HG02938 (cell line): ENCODE data around the gene RAB44.

Experiments used
- ATAC-seq: cut with Tn5 transposase; IDR thresholded peaks from one replicate; pipeline ENCODE4 v1.9.1; 2021; ENCODE audit warnings: mild to moderate bottlenecking, moderate library complexity; ENCODE audit not compliant: unreplicated experiment

The RAB44 gene

DNA sequence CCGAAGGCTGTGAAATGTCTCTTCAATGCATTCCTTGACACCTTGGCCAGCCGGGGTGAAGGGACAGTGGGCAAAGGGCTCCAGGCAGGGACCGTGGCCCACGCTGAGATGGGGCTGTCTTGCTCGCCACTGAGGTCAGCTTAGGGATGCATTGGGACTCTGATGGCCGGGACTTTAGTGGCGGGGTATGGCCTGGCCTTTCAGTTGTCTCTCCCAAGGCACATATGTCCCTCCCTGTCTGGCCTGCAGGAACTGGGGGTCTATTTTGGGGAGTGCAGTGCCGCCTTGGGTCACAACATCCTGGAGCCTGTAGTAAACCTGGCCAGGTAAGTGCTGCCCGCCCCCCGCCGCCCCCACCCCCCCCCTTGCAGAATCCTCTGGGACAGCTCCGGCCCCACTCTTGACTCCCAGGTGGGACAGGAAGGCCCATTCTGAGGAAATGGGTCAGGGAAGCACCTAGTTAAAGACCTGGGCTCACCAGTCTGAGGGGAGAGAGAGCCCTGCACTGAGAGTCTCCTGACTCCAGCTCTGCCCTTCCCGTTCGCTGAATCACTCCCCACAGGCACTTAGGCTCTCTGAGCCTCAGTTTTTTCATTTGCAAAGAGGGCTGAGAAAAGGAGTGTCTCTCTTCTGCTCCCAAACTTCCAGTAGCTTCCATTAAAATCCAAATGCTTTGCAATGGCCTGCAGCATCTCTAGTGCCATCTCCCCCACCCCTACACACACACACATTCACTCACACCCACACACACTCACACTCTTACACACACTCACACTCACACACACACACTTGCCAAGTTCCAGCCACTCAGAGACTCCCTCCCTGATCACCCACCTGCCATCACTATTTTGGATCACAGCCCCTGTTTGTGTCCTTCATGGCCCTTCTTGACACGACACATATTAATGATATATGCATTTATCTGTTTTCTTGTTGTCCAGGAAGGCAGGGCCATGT, 33.1 kb downstream of the RAB44 start:
- no peak for ATAC-seq

- ATAC-seq, result no peak
Observed at GRCh38 chr6:36731622-36732310, 34.1 kb downstream of the RAB44 start.

GRCh38 chr6:36733300-36733699, 35.7 kb downstream of the RAB44 start:
- ATAC-seq, result no peak

GRCh38 chr6:36734486-36735060, 36.9 kb downstream of the RAB44 start:
- no peak for ATAC-seq

DNA sequence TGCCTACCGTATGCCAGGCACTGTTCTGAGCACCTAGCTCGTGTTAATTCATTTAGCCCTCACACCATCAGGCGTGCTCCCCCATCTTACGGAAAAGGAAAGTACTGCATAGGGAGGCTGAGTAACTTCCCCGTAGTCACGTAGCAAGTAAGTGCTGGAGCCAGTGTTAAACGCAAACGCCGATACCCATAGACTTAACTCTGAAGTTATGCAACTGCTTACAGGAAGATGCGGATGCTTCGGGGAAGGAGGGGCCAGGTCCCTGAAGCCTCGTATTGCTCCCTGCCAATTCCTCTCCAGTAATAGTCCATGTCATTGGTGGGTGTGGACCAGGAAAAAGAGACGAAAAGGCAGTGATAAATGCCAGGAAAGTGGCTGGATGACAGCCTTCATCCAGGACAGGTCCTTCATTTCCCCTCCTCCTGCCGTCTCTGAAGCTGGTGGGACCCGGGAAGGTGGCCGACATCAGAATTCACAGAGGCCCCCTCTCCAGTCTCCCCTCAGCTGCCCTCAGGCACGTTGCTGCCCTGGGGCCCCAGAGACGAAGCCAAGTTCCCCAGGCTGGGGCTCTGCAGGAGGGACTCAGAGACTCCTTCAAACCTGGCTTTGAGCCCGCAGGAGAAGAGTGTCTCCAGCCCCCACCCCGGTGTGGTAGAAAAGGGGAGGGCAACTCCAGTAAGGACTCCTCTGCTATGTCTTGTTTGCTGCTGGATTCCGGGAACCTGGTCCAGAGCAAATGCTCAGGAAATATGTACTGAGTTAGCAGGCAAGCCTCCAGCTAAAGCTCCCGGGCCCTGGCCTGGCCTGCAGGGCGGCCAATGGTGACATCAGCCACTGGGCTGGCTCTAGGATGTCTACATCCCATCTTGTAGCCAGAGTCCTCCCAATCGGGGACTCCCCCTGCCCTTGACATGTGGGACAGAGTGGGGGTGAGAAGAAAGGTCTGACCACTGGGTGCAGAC, 37.8 kb downstream of the RAB44 start:
- no peak for ATAC-seq

DNA sequence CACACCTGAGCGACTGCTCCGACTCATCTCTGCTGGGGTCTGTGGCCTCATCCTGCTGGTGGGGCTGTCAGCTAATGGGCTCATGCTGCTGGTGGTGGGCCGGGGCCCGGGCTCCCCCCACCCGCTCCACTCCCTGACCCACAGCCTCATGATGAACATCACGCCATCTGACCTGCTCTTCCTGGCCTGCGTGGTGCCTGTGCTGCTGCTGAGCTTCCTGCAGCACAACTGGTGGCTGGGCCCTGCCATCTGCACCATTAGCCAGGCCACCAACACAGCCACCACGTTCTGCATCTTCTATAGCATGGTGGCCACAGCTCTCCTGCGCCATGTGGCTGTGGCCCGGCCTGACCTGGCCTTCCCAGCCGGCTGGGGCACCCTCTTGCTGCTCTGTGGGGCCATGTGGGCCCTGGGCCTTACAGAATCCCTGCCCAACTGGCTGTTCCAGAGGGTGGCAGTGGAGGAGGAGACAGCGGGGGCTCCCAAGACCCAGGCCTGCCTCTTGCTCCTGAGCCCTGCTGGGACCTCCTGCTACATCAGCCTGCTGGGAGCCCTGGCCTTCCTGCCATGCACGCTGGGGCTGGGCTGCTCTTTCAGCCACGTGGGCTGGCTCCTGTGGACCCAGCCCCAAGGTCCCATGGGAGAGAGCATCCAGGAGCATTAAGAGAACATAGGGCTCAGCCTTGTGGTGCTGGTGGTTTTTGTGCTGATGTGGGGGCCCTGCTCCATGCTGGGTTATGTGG, 39.6 kb downstream of the RAB44 start:
- no peak for ATAC-seq

- no peak for ATAC-seq
Observed at GRCh38 chr6:36738108-36738507, 40.5 kb downstream of the RAB44 start.

- ATAC-seq, result no peak
Observed at GRCh38 chr6:36739947-36740817, 42.6 kb downstream of the RAB44 start.

- ATAC-seq, result no peak
Observed at GRCh38 chr6:36740818-36741179, 43.2 kb downstream of the RAB44 start.

DNA sequence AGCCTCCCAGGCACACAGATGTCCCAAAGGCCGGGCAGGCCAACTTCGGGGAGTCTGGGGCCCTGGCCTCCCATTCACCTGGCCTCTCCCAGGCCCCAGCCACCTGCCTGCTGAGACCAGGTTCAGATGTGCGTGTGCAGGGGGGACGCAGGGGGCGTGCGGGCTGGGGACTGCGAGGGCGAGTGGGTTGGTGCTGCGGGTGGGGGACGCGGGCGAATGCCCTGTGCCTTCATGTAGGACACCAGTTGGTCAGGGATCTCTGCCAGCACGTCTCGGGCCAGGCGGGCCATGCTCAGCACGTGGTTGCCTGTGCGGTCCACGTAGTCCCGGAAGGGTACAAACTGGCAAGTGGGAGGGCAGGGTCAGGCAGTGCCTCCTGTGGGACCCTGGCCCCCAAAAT, 44.5 kb downstream of the RAB44 start:
- no peak for ATAC-seq

GRCh38 chr6:36743032-36743431, 45.4 kb downstream of the RAB44 start:
- no peak for ATAC-seq

DNA sequence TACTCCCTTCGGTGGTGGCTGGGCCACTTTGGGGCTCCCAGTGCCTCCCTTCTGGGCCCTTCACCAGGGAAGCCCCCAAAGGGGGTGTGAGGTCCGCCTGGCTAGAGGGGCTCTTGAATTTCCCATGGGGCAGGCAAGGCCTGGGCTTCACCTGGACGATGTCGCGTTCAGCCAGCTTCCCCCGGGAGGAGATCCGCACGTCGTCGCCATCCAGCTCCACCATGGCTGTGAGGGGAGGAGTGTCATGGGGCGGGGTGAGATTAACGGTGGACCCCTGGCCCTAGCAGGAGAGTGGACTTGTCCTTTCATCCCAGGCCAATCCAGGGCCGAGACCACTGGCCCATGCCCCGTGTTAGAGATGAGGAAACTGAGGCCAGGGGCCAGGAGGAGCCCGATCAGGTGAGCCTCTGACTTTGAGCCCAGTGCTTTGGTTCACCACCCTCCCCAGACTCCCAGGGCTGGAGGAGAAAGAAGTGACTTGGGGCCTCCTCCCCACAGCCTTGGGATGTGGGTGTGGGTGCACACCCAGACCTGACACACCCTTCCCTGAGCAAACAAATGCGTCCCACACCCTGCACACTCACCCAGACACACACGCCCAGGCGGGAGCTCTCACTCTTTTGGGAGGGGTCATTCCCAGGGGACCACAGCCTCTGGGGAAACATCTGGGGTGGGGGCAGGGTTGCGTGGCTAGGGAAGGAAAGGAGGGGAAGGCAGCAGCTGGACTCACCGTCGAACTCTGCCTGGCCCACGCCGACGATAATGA, 46.1 kb downstream of the RAB44 start:
- ATAC-seq, result no peak

DNA sequence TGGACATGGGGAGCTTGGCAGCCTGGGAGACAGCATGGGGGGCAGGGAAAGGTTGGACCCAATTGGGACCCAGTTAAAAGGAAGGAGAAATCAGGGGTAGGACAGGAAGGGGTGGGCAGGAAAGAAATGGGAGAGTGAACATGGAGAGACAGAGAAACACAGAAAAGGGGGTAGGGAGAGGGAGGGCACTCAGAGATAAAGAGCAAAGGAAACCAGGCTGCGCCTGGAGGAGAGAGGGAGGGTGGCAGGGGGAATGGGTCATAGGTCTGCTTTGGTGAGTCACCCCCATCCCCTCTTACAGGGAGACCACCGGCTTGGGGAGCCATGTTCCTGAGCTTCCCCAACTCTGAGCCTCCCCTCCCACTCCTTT, 46.7 kb downstream of the RAB44 start:
- ATAC-seq, result no peak

DNA sequence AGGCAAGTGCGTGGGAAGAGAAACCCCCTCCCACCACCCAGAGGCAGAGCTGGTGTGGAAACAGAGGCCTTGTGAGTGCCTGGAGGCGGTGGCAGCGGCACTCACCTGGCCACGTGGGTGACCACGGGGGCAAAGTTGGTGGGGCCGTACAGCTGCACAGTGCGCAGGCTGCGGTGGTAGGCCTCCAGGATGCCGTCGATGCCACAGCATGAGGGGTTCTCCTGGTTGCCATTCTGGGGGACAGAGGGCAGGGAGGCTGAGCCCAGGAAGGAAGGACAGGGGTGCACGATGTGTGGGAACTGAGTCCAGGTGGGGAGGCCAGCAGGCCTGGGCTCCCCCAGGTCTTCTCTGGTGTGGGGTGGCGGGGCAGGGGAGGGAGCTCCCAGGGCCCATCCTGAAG, 47.7 kb downstream of the RAB44 start:
- no peak for ATAC-seq

- no peak for ATAC-seq
Observed at GRCh38 chr6:36745836-36746235, 48.2 kb downstream of the RAB44 start.

DNA sequence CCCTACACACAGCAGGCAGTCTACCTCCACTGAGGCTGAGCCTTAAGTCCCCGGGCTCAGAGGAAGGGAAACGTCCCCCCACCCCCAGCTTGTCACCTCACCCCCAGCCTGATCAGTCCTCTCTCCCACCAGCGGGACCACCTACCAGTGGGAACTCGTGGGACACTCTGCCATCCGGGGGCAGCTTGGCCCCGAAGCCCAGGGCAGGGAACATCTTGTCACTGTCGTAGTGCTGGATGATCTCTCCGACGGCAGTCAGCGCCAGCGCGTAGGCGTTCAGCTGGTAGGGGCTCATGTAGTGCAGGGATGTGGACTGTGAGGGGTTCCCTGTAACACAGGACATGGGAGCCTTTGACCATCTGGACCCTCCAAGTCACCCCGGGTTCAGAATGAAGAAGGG, 48.6 kb downstream of the RAB44 start:
- no peak for ATAC-seq

GRCh38 chr6:36749829-36750489, 52.3 kb downstream of the RAB44 start:
- no peak for ATAC-seq

DNA sequence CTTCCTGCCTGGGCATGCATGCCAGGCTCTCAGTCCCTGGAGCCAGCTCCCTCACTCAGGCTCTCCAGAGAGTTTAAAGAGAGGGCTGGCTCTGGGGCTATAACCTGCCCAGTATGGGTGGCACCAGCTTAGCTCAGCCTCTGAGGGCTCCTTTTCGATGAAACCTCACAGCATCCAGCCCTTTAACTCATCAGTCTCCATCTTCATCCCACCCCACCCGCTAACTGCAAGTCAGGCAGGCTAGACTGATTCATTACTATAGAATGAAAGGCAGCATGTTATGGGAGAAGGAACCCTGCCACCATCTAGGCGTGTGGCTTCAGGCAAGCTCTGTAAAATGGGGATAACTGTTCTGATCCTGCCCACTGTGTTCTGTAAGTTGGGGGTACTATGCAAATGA, 53.5 kb downstream of the RAB44 start:
- ATAC-seq, result no peak
